GM13976 (cell line): ENCODE measurements around the gene RPH3AL.

ENCODE experiments used
- DNase-seq: peaks from one replicate; pipeline ENCODE4 v3.0.0; 2012; ENCODE audit warnings: low spot score
- CTCF ChIP-seq: IDR thresholded peaks from 2 replicates; pipeline ENCODE4 v1.5.1; 2012; ENCODE audit warnings: borderline replicate concordance, mild to moderate bottlenecking; ENCODE audit not compliant: insufficient read depth; ENCODE audit errors: extremely low read depth, missing control alignments, control extremely low read depth
- in situ Hi-C: fragments of 300-500 bp; cut with MboI; formaldehyde crosslinking; loops from one replicate; pipeline ENCODE4 v1.12.0; 2022; ENCODE audit warnings: low sequenced_read_pairs, mixed read lengths, inconsistent platforms; ENCODE audit not compliant: unreplicated experiment

RPH3AL gene

DNA sequence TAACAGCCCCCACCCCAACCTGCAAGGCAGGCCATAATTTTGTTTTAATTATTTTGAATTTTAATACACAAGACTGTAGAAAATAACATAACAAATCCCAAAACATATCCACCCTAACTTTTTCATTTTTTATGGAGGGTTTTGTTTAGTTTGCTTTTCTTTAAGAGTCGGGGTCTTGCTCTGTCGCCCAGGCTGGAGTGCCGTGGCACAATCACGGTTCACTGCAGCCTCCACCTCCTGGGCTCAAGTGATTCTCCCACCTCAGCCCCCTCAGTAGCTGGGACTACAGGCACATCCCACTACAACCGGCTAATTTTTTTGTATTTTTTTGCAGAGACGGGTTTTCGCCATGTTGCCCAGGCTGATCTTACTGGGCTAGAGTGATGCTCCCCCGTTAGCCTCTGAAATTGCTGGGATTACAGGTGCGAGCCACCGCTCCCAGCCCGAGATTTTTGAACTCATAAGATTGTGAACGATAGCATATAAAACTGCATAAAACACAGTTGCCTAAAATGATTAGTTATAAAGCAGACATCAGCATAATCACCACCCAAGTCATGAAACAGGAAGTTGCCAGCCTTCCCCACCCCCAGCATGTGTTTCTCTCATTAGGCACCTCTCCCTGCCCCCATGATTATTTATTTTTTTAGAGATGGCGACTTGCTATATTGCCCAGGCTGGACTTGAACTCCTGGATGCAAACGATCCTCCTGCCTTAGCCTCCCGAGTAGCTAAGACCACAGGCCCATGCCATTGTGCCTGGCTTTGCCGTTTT is 157.6 kb downstream of the RPH3AL start:
- no peak for DNase-seq
- in situ Hi-C loops, result no loop called here
- no peak for TF ChIP-seq CTCF

DNA sequence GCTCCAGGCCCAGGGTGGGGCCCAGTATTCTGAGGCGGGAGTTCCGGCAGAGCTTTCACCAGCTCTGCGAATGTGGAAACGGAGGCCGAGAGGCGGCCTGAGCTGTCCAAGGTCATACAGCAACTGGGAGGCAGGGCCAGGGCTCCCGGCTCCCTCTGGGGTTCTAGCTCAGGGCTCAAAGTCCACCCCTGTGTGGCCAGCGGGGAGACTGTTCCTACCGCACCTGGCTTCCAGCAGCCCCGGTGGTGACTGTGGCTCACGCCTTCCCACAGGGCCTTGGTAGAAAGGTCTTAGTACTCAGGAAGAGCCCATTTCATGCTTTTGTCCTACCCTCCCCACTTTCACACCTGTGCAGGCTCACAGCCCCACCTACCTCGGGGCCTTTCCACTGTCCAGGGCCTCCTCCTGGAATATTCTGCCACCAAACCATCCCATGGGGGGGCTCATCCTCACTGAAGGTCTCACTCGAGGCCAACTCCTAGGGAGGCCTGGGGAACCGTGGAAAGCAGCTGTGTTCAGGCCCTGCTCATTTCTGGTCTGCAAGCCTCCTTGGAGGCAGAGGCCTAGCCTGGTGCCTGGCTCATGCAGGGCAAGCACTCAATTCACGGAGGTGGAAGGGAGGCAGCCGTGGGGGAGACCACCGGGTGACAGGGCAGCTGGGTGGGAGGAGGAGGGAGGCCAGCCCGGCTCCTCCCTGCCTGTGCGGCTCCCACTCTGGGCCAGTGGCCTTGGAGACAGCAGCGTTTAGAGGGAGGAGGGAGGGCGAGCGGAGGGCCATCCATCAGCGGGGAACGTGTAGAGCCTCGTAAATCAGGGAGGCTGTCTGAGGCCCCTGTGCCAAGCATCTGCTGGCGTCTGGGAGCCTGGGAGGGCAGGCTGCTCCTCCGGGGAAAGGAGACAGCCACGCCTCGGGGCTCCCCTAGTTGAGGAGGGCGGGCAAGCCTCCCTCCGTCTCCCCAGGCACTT is 158.5 kb downstream of the RPH3AL start:
- TF ChIP-seq CTCF, result no peak

GRCh38 chr17:193426-193810 is 159.2 kb downstream of the RPH3AL start:
- no peak for TF ChIP-seq CTCF
- in situ Hi-C loops, result no loop called here
- no peak for DNase-seq

More for the DNA sequence above, 158.5 kb downstream of the RPH3AL start:
- no peak for DNase-seq
- in situ Hi-C loops, result no loop called here

- in situ Hi-C loops, result no loop called here
- DNase-seq, result no peak
- TF ChIP-seq CTCF, result no peak
Observed at GRCh38 chr17:192666-193425, 159.8 kb downstream of the RPH3AL start.

DNA sequence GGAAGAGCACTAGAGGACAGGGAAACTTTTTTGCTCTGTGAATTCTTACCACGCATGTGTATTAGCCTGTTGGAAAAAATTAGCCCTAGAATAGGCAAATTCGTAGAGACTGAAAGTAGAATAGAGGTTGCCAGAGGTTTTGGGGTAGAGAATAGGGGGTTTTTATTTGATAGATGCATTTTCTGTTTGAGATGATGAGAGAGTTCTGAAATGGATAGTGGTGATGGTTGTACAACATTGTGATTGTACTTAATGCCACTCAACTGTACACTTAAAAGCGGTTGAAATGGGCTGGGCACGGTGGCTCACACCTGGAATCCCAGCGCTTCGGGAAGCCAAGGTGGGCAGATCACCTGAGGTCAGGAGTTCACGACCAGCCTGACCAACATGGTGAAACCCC is 163.2 kb downstream of the RPH3AL start:
- no peak for DNase-seq
- TF ChIP-seq CTCF, result no peak
- in situ Hi-C loops, result no loop called here

DNA sequence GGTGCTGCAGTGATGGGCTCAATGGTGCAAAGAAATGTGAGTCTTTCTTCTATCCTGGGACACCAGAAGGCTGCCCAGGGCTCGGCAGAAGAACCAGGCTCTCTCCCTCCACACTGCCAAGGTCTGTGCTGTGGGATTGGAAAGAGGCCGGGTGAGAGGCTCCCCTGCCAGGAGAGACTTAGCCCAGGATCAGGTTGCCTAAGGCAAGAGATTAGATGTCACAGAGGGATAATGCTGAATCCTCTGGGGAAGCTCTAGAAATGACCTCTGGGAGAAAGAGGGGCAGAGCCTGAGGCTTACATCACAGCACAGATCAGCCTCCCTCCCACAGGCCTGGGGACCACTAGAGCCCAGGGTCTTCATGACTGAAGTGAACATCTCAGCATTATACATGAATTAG is 165.5 kb downstream of the RPH3AL start:
- no peak for TF ChIP-seq CTCF
- DNase-seq, result no peak
- in situ Hi-C loops, result no loop called here
